ENCODE measurements around the gene ETV6. TPM values are rescaled to one million over a fixed set of nuclear protein-coding genes. Genes with fewer than 3 reads are reported as not detected.

The ETV6 gene
- total RNA-seq, 3 donors from 2014 or later: 17.8 to 58.7 (median 45.2) TPM

- no peaks in the 10 kb centered on the region for H3K9me3 ChIP-seq
- H3K36me3 ChIP-seq: no peaks in the 10 kb centered on the region
- no peak overlapping the region for H3K27ac ChIP-seq
- no peaks in the 10 kb centered on the region for H3K27me3 ChIP-seq
- TF ChIP-seq POLR2A (IDR thresholded peaks at IDR 0.05) (no peak), CTCF (IDR thresholded peaks at IDR 0.05) (no peak), POLR2AphosphoS5 (IDR thresholded peaks at IDR 0.05) (no peak)
- H3K4me3 ChIP-seq: no peak overlapping the region
- H3K4me1 ChIP-seq: no peaks in the 10 kb centered on the region
- DNase-seq (ENCODE audit: low spot score in 2 of 2): no peak
- intact Hi-C loops (cut with DNase I; ENCODE audit: low total_unique reads): no loop called here
Measured at GRCh38 chr12:11916113-11916512, 266.6 kb downstream of the ETV6 start.

- Histone ChIP-seq H3K4me1 (no peaks in the 10 kb centered on the region), H3K36me3 (no peaks in the 10 kb centered on the region), H3K27me3 (no peaks in the 10 kb centered on the region), H3K27ac (no peak overlapping the region), H3K4me3 (no peak overlapping the region), H3K9me3 (no peaks in the 10 kb centered on the region)
- no peak for TF ChIP-seq POLR2A (IDR thresholded peaks at IDR 0.05)
- TF ChIP-seq CTCF (IDR thresholded peaks at IDR 0.05): no peak
- TF ChIP-seq POLR2AphosphoS5 (IDR thresholded peaks at IDR 0.05): no peak
- no peak for DNase-seq (ENCODE audit: low spot score in 2 of 2)
- intact Hi-C loops (cut with DNase I; ENCODE audit: low total_unique reads): no loop called here
Measured at GRCh38 chr12:11916771-11917170, 267.3 kb downstream of the ETV6 start.

GRCh38 chr12:11917501-11917900, 268.0 kb downstream of the ETV6 start:
- Histone ChIP-seq H3K9me3 (no peaks in the 10 kb centered on the region), H3K4me3 (no peak overlapping the region), H3K27me3 (no peaks in the 10 kb centered on the region), H3K36me3 (no peaks in the 10 kb centered on the region), H3K4me1 (no peaks in the 10 kb centered on the region), H3K27ac (no peak overlapping the region)
- intact Hi-C loops (cut with DNase I; ENCODE audit: low total_unique reads): no loop called here
- TF ChIP-seq POLR2A (IDR thresholded peaks at IDR 0.05) (no peak), POLR2AphosphoS5 (IDR thresholded peaks at IDR 0.05) (no peak), CTCF (IDR thresholded peaks at IDR 0.05) (no peak)
- DNase-seq (ENCODE audit: low spot score in 2 of 2): no peak

- Histone ChIP-seq H3K36me3 (no peaks in the 10 kb centered on the region), H3K27me3 (no peaks in the 10 kb centered on the region), H3K27ac (no peak overlapping the region), H3K9me3 (no peaks in the 10 kb centered on the region), H3K4me1 (no peaks in the 10 kb centered on the region), H3K4me3 (no peak overlapping the region)
- TF ChIP-seq POLR2A (IDR thresholded peaks at IDR 0.05) (no peak), POLR2AphosphoS5 (IDR thresholded peaks at IDR 0.05) (no peak), CTCF (IDR thresholded peaks at IDR 0.05) (no peak)
- no peak for DNase-seq (ENCODE audit: low spot score in 2 of 2)
- intact Hi-C loops (cut with DNase I; ENCODE audit: low total_unique reads): no loop called here
Measured at GRCh38 chr12:11920231-11920630, 270.8 kb downstream of the ETV6 start.

- DNase-seq (ENCODE audit: low spot score in 2 of 2): peak in 1 of 2 donors; percentile 28
- H3K9me3 ChIP-seq: no peaks in the 10 kb centered on the region
- H3K4me3 ChIP-seq: no peak overlapping the region
- H3K27me3 ChIP-seq: no peaks in the 10 kb centered on the region
- TF ChIP-seq POLR2AphosphoS5 (IDR thresholded peaks at IDR 0.05) (no peak), POLR2A (IDR thresholded peaks at IDR 0.05) (no peak), CTCF (IDR thresholded peaks at IDR 0.05) (no peak)
- intact Hi-C loops (cut with DNase I; ENCODE audit: low total_unique reads): no loop called here
- no peaks in the 10 kb centered on the region for H3K4me1 ChIP-seq
- peak overlapping the region; percentile 5 to 32 for H3K27ac ChIP-seq
- H3K36me3 ChIP-seq: no peaks in the 10 kb centered on the region
Measured at GRCh38 chr12:11922361-11922760, 272.9 kb downstream of the ETV6 start.
